ENCODE results near the gene R3HDM4. TPM values are rescaled to one million over a fixed set of nuclear protein-coding genes. Genes with fewer than 3 reads are reported as not detected.

R3HDM4 gene
- total and polyA plus RNA-seq, 9 of the 15 experiments (the other 6 are each of a cell fraction or from before 2014, with no cell fraction given) = 3.2 to 154 (median 59.0) TPM

DNA sequence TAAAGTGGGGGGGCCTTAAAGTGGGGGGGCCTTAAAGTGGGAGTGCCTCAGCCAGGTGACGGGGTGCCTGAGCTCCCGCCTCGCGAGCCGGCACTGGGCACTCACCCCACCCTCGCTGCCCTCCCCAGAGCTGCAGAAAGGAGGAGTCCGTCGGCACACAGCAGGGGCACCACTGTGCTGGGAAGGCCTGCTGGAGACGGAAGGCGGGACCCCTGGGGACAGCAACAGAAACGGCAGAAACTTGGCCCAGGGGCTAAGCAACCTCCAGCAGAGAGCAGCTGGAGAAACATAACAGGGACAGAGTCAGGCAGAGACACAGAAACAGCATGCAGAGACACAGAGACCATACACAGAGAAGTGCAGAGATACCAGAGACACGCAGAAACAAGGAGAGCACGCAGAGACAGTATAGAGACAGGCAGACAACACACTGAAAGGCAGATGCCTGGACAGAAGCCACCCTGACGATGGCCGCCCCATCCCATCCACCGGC is 45.7 kb downstream of the R3HDM4 start (continued):
- TF ChIP-seq, protein P1, sequence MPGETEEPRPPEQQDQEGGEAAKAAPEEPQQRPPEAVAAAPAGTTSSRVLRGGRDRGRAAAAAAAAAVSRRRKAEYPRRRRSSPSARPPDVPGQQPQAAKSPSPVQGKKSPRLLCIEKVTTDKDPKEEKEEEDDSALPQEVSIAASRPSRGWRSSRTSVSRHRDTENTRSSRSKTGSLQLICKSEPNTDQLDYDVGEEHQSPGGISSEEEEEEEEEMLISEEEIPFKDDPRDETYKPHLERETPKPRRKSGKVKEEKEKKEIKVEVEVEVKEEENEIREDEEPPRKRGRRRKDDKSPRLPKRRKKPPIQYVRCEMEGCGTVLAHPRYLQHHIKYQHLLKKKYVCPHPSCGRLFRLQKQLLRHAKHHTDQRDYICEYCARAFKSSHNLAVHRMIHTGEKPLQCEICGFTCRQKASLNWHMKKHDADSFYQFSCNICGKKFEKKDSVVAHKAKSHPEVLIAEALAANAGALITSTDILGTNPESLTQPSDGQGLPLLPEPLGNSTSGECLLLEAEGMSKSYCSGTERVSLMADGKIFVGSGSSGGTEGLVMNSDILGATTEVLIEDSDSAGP (CRISPR knock-in tag; IDR thresholded peaks at IDR 0.05) = no peak
- TF ChIP-seq, protein P2, sequence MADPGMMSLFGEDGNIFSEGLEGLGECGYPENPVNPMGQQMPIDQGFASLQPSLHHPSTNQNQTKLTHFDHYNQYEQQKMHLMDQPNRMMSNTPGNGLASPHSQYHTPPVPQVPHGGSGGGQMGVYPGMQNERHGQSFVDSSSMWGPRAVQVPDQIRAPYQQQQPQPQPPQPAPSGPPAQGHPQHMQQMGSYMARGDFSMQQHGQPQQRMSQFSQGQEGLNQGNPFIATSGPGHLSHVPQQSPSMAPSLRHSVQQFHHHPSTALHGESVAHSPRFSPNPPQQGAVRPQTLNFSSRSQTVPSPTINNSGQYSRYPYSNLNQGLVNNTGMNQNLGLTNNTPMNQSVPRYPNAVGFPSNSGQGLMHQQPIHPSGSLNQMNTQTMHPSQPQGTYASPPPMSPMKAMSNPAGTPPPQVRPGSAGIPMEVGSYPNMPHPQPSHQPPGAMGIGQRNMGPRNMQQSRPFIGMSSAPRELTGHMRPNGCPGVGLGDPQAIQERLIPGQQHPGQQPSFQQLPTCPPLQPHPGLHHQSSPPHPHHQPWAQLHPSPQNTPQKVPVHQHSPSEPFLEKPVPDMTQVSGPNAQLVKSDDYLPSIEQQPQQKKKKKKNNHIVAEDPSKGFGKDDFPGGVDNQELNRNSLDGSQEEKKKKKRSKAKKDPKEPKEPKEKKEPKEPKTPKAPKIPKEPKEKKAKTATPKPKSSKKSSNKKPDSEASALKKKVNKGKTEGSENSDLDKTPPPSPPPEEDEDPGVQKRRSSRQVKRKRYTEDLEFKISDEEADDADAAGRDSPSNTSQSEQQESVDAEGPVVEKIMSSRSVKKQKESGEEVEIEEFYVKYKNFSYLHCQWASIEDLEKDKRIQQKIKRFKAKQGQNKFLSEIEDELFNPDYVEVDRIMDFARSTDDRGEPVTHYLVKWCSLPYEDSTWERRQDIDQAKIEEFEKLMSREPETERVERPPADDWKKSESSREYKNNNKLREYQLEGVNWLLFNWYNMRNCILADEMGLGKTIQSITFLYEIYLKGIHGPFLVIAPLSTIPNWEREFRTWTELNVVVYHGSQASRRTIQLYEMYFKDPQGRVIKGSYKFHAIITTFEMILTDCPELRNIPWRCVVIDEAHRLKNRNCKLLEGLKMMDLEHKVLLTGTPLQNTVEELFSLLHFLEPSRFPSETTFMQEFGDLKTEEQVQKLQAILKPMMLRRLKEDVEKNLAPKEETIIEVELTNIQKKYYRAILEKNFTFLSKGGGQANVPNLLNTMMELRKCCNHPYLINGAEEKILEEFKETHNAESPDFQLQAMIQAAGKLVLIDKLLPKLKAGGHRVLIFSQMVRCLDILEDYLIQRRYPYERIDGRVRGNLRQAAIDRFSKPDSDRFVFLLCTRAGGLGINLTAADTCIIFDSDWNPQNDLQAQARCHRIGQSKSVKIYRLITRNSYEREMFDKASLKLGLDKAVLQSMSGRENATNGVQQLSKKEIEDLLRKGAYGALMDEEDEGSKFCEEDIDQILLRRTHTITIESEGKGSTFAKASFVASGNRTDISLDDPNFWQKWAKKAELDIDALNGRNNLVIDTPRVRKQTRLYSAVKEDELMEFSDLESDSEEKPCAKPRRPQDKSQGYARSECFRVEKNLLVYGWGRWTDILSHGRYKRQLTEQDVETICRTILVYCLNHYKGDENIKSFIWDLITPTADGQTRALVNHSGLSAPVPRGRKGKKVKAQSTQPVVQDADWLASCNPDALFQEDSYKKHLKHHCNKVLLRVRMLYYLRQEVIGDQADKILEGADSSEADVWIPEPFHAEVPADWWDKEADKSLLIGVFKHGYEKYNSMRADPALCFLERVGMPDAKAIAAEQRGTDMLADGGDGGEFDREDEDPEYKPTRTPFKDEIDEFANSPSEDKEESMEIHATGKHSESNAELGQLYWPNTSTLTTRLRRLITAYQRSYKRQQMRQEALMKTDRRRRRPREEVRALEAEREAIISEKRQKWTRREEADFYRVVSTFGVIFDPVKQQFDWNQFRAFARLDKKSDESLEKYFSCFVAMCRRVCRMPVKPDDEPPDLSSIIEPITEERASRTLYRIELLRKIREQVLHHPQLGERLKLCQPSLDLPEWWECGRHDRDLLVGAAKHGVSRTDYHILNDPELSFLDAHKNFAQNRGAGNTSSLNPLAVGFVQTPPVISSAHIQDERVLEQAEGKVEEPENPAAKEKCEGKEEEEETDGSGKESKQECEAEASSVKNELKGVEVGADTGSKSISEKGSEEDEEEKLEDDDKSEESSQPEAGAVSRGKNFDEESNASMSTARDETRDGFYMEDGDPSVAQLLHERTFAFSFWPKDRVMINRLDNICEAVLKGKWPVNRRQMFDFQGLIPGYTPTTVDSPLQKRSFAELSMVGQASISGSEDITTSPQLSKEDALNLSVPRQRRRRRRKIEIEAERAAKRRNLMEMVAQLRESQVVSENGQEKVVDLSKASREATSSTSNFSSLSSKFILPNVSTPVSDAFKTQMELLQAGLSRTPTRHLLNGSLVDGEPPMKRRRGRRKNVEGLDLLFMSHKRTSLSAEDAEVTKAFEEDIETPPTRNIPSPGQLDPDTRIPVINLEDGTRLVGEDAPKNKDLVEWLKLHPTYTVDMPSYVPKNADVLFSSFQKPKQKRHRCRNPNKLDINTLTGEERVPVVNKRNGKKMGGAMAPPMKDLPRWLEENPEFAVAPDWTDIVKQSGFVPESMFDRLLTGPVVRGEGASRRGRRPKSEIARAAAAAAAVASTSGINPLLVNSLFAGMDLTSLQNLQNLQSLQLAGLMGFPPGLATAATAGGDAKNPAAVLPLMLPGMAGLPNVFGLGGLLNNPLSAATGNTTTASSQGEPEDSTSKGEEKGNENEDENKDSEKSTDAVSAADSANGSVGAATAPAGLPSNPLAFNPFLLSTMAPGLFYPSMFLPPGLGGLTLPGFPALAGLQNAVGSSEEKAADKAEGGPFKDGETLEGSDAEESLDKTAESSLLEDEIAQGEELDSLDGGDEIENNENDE (IDR thresholded peaks at IDR 0.05; ENCODE audit: low read depth, low read length) = no peak
- TF ChIP-seq ZC3H11A (IDR thresholded peaks at IDR 0.05; ENCODE audit: low read depth, low read length) = no peak

Data from K562 (cell line).